22Rv1 (cell line): ENCODE results near the gene CFAP54.
"Not testable (repeated sequence)": the region's sequence is repeated elsewhere in the genome, so short reads cannot be mapped to it uniquely, and the experiment has no call there.

Experiments
- H3K27ac ChIP-seq: fragments of 450-650 bp; 2 replicates; pipeline ENCODE4 v1.5.1; 2017
- CTCF ChIP-seq: fragments of 450-650 bp; IDR thresholded peaks from 2 replicates; pipeline ENCODE4 v1.5.1; 2017; ENCODE audit warnings: mild to moderate bottlenecking
- ZFX ChIP-seq: fragments of 450-650 bp; IDR thresholded peaks from 2 replicates; pipeline ENCODE4 v1.6.1; 2017; ENCODE audit warnings: antibody characterized with exemption, borderline replicate concordance

The CFAP54 gene

GRCh38 chr12:96635844-96636243 is 146.5 kb downstream of the CFAP54 start:
- TF ChIP-seq ZFX (no peak), CTCF (no peak)
- no peak overlapping the region for H3K27ac ChIP-seq

- no peak overlapping the region for H3K27ac ChIP-seq
- no peak for TF ChIP-seq ZFX
- TF ChIP-seq CTCF = no peak
These were observed 147.5 kb downstream of the CFAP54 start for GRCh38 chr12:96636895-96637294.

- no peak overlapping the region for H3K27ac ChIP-seq
- TF ChIP-seq CTCF = no peak
These were observed 159.5 kb downstream of the CFAP54 start for GRCh38 chr12:96648923-96649322.

GRCh38 chr12:96652870-96653269 is 163.5 kb downstream of the CFAP54 start:
- H3K27ac ChIP-seq = no peak overlapping the region
- no peak for TF ChIP-seq CTCF
- TF ChIP-seq ZFX = no peak

GRCh38 chr12:96658075-96658474 is 168.7 kb downstream of the CFAP54 start:
- TF ChIP-seq ZFX = no peak
- peak; percentile 47 for TF ChIP-seq CTCF
- H3K27ac ChIP-seq = no peak overlapping the region

GRCh38 chr12:96669786-96670185 is 180.4 kb downstream of the CFAP54 start:
- TF ChIP-seq CTCF (no peak), ZFX (no peak)
- H3K27ac ChIP-seq = no peak overlapping the region

GRCh38 chr12:96670334-96670899 is 181.0 kb downstream of the CFAP54 start:
- no peak overlapping the region for H3K27ac ChIP-seq

GRCh38 chr12:96675519-96675918 is 186.1 kb downstream of the CFAP54 start:
- not testable (repeated sequence) for H3K27ac ChIP-seq

More at GRCh38 chr12:96670334-96670899, 181.0 kb downstream of the CFAP54 start:
- TF ChIP-seq CTCF = no peak
- TF ChIP-seq ZFX = no peak
